Left kidney (tissue), 8 donors: ENCODE measurements around the gene TMEM38A. TPM values are rescaled to one million over a fixed set of nuclear protein-coding genes. Genes with fewer than 3 reads are reported as not detected.

Source experiments
- DNase-seq: peaks from one replicate; pipeline ENCODE4 v3.0.0-alpha.2; 2013
- long read RNA-seq, 8 donors: transcript quantifications; one replicate each; lab custom pipeline, GENCODE V29; 2026
- polyA plus RNA-seq: library from polyadenylated mRNA; unstranded; fragments of 120-200 nt; gene quantifications from one replicate; pipeline ENCODE4 v1.2.1, GENCODE V29; 2013; ENCODE audit not compliant: insufficient read length

The TMEM38A gene
- 7.7 TPM for polyA plus RNA-seq
- long read RNA-seq, donor 1, partial matches to known transcripts: 0 of 5 reads
- long read RNA-seq, donor 1, other reads (novel, unspliced or antisense): 0 of 5 reads
- long read RNA-seq, donor 2, partial matches to known transcripts: 0 of 3 reads
- long read RNA-seq, donor 2, other reads (novel, unspliced or antisense): 0 of 3 reads
- long read RNA-seq, donor 3, partial matches to known transcripts: 0 of 3 reads
- long read RNA-seq, donor 3, other reads (novel, unspliced or antisense): 0 of 3 reads
- long read RNA-seq, donor 4: 0 reads
- long read RNA-seq, donor 5, partial matches to known transcripts: 0 of 6 reads
- long read RNA-seq, donor 5, other reads (novel, unspliced or antisense): 0 of 6 reads
- long read RNA-seq, donor 6, partial matches to known transcripts: 0 of 5 reads
- long read RNA-seq, donor 6, other reads (novel, unspliced or antisense): 0 of 5 reads
- long read RNA-seq, donor 7, transcript TMEM38A-201 (6 exons, 2,649 nt): major isoform, 6 of 8 reads
- long read RNA-seq, donor 7, partial matches to known transcripts: 0 of 8 reads
- long read RNA-seq, donor 7, other reads (novel, unspliced or antisense): 0 of 8 reads
- long read RNA-seq, donor 8, partial matches to known transcripts: 0 of 2 reads
- long read RNA-seq, donor 8, other reads (novel, unspliced or antisense): 0 of 2 reads

DNA sequence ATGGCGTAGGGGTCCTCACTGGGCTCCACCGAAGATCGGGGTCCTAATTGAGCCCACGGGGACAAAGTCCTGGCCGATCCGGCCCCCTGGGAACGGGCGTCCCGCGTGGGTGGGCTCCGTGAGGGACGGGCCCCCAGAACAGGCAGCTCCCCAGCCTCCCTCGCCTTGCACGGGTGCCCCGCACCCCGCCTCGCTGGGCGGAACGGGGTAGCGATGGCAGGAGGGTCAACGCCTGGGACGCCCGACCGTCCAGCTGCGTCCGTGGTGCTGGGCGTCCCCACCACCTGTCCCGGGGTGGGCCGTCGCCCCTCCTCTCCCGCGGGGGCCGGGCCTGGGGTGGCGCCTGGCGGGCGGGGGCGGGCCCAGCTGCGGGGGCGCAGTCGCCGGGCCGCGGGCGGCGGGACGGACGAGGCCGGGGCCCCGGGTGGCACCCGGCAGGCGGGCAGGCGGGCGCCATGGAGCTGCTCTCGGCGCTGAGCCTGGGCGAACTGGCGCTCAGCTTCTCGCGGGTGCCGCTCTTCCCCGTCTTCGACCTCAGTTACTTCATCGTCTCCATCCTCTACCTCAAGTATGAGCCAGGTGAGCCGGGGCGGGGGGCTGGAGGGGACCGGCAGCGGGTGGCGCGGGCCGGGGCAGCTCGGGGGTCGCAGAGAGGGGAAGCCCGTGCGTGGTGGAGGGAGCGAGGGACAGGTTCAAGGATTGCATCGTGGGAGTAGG, at the start of gene TMEM38A:
Gene TMEM38A, plus strand, starts transcription at position 377 of the 717 bp plus-strand sequence. Its CDS starts 79 bp downstream, at position 456.
- no peak for DNase-seq

DNA sequence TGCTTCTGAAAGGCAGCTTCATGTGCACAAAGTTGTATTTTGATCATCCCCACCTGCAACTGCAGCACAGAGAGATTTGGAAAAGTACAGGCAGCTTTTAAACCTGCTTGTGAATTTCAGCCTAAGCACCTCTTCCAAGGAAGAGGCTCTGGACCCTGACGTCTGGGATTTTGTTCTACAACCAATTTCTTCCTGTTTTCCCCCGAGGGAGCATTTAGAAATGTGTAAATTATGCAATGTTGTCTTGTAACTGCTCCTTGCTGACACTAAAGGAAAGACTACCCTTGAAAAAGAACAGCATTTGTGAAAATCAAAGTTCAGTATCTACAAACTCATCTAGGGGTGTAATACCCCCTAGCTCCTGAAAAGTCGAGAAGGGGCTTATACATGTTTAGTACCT, 48.3 kb upstream of the TMEM38A start:
- DNase-seq: no peak

DNA sequence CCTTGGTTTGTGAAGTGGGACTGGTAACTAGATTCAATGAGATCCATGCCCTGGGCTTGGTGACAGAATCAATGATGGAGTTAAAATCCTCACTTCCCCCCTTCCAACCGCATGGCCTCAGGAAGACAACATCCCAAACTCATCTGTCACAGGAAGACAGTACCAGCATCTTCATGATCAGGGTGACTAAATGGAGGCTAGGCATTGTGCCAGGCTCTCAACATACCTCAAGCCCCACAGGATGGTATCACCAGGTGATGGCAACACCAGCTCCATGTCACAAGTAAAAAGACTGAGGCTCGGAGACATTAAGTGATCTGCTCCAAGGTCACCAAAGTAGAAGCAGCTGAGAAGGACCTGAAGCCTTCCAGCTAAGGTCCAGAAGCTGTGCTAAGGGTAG, 47.1 kb upstream of the TMEM38A start:
- DNase-seq: no peak

- no peak for DNase-seq
These were observed 46.0 kb upstream of the TMEM38A start for GRCh38 chr19:16614941-16615340.

- no peak for DNase-seq
These were observed 45.1 kb upstream of the TMEM38A start for GRCh38 chr19:16615808-16616207.

- DNase-seq: no peak
These were observed 42.7 kb upstream of the TMEM38A start for GRCh38 chr19:16618248-16618647.

DNA sequence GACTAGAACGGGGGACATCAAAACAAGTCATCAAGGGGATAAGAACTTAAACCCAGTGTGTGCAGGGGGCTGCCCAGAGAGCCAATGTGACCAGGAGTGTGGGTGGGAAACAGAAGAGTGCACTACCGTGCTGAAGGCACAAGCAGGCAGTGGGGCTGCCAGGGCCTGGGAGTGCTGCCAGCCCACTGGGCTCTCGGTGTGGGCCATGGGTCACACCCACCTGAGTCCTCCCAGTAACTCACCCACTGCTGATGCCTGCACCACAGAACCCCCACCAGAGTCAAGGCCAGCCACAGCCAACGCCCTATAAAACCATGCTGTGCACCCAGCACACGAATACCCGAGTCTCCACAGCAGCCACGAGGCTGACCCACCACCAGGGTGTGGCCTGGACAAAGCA, 41.5 kb upstream of the TMEM38A start:
- no peak for DNase-seq

- no peak for DNase-seq
These were observed 40.9 kb upstream of the TMEM38A start for GRCh38 chr19:16620018-16620417.

- no peak for DNase-seq
These were observed 40.4 kb upstream of the TMEM38A start for GRCh38 chr19:16620584-16620983.

GRCh38 chr19:16621165-16621800, 39.7 kb upstream of the TMEM38A start:
- no peak for DNase-seq

- DNase-seq: no peak
These were observed 37.9 kb upstream of the TMEM38A start for GRCh38 chr19:16623066-16623465.

GRCh38 chr19:16623576-16623975, 37.4 kb upstream of the TMEM38A start:
- no peak for DNase-seq

GRCh38 chr19:16624236-16624635, 36.7 kb upstream of the TMEM38A start:
- no peak for DNase-seq

- DNase-seq: no peak
These were observed 35.6 kb upstream of the TMEM38A start for GRCh38 chr19:16625163-16625958.

DNA sequence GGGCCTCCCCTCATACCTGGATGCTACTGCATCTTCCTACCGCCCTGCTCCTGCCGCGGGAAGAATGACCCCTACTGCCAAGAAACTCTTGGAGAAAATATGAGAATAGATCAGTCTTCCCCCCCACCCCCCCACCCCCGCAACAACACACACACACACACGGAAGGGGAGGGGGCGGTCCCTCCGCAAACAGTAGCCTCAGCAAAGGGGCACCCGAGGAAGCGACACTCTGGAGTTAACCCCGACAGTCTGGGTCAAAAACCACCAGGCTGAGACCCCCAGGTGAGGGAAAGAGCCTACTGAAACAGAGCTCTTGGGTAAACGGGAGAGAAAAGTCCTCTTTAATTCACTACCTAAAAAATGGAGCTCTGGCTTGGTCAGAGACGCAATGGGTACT, 34.1 kb upstream of the TMEM38A start:
- DNase-seq: no peak

DNA sequence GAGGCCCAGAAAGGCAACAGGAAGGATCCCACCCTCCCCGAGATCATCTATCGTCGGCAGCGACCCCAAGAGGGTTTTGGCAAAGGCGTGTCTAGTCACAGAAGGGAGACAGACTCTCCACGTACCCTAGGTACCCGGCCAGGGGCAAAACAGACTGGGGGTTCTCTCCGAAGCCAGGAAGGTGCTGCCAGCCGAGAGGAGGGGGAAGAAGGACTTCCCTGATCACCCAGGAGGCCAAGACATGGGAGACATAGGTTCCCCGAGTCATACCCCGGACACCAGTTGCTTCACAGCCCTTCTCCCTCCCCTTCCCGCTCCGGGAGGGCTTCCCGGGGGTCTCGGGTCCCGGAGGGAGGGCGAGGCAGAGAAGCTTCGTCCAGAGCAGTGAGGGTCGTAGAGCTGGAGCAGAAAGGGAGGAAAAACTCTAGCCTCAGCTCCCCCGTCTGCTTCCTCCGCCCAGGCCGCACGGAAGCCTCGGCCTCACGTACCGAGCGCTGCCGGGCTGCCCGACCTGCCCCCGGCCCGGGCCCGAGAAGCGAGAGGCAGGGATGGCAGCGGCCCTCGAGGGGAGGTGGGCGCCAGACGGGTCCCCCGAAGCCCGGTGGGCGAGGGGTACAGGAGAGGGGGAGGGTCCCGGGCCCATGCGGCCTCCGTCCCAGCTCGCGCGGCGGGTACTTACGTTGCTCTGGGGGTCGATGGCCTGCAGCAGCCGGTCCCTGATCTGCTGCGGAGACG, 33.6 kb upstream of the TMEM38A start:
- DNase-seq: no peak

GRCh38 chr19:16627928-16628182, 33.1 kb upstream of the TMEM38A start:
- no peak for DNase-seq

- DNase-seq: peak; percentile 94
These were observed 32.6 kb upstream of the TMEM38A start, which contains the start of gene MED26 for GRCh38 chr19:16628183-16628983. MED26 (minus strand) TSS chr19:16628204; CDS start chr19:16627943, 261 bp downstream.

GRCh38 chr19:16628984-16629691, 31.8 kb upstream of the TMEM38A start:
- peak; percentile 22 for DNase-seq
